Fibroblast of the conjunctiva (primary cell): ENCODE data around the gene SUPT4H1.

ENCODE experiments used
- DNase-seq: peaks from one replicate; pipeline ENCODE4 v3.0.0-alpha.2; 2010; ENCODE audit warnings: low read depth

The SUPT4H1 gene

GRCh38 chr17:58339755-58340404, 12.1 kb downstream of the SUPT4H1 start:
- DNase-seq: no peak

- DNase-seq: no peak
Observed at GRCh38 chr17:58338841-58339754, 12.9 kb downstream of the SUPT4H1 start.

GRCh38 chr17:58338454-58338840, 13.6 kb downstream of the SUPT4H1 start:
- no peak for DNase-seq

- peak; percentile 16 for DNase-seq
Observed at GRCh38 chr17:58337600-58338453, 14.2 kb downstream of the SUPT4H1 start.

- no peak for DNase-seq
Observed at GRCh38 chr17:58337210-58337599, 14.8 kb downstream of the SUPT4H1 start.

- no peak for DNase-seq
Observed at GRCh38 chr17:58336456-58337209, 15.4 kb downstream of the SUPT4H1 start.

GRCh38 chr17:58335779-58336455, 16.1 kb downstream of the SUPT4H1 start:
- no peak for DNase-seq

- no peak for DNase-seq
Observed at GRCh38 chr17:58335061-58335731, 16.8 kb downstream of the SUPT4H1 start.

- DNase-seq: no peak
Observed at GRCh38 chr17:58334661-58335060, 17.3 kb downstream of the SUPT4H1 start.

- no peak for DNase-seq
Observed at GRCh38 chr17:58334256-58334655, 17.7 kb downstream of the SUPT4H1 start.

- DNase-seq: no peak
Observed at GRCh38 chr17:58333736-58334207, 18.2 kb downstream of the SUPT4H1 start.

- DNase-seq: no peak
Observed at GRCh38 chr17:58332778-58333735, 18.9 kb downstream of the SUPT4H1 start.

GRCh38 chr17:58331815-58332777, 19.9 kb downstream of the SUPT4H1 start:
- no peak for DNase-seq

GRCh38 chr17:58330997-58331814, 20.8 kb downstream of the SUPT4H1 start:
- no peak for DNase-seq

- DNase-seq: no peak
Observed at GRCh38 chr17:58330538-58330996, 21.4 kb downstream of the SUPT4H1 start.

GRCh38 chr17:58329810-58330537, 22.0 kb downstream of the SUPT4H1 start:
- DNase-seq: no peak
